Astrocyte (in vitro differentiated cells and primary cell): Measurements from ENCODE around the gene NFE2L1. TPM values are rescaled to one million over a fixed set of nuclear protein-coding genes. Genes with fewer than 3 reads are reported as not detected.

ENCODE experiments used
- DNase-seq: peaks from one replicate; pipeline ENCODE4 v3.0.0-alpha.2; 2010; ENCODE audit warnings: low read depth
- FAIRE-seq: peaks from 2 replicates; lab custom pipeline; 2011; peaks lifted over from hg19 to GRCh38; lab: Jason Lieb, UNC
- H2AFZ ChIP-seq: 2 replicates; pipeline ENCODE4 v1.6.0; 2012; ENCODE audit warnings: low read depth, low read length, inconsistent platforms
- H3K27ac ChIP-seq: 2 replicates; pipeline ENCODE4 v1.5.1; 2011; ENCODE audit warnings: low read depth, low read length, inconsistent platforms
- H3K27me3 ChIP-seq: 2 replicates; pipeline ENCODE4 v1.6.0; 2011; ENCODE audit warnings: low read length, inconsistent platforms; ENCODE audit not compliant: insufficient read depth
- H3K36me3 ChIP-seq: 2 replicates; pipeline ENCODE4 v1.5.1; 2011; ENCODE audit warnings: low read length, inconsistent platforms; ENCODE audit not compliant: insufficient read depth
- H3K4me1 ChIP-seq: 2 replicates; pipeline ENCODE4 v1.5.1; 2011; ENCODE audit warnings: low read length, inconsistent platforms; ENCODE audit not compliant: insufficient read depth
- H3K4me2 ChIP-seq: 2 replicates; pipeline ENCODE4 v1.6.0; 2012; ENCODE audit warnings: low read length, inconsistent platforms
- H3K4me3 ChIP-seq: 2 replicates; pipeline ENCODE4 v1.5.1; 2011; ENCODE audit warnings: low read depth, mild to moderate bottlenecking, low read length, inconsistent platforms; ENCODE audit not compliant: insufficient read depth
- H3K79me2 ChIP-seq: 2 replicates; pipeline ENCODE4 v1.6.0; 2012; ENCODE audit warnings: mild to moderate bottlenecking, low read length, inconsistent platforms; ENCODE audit not compliant: insufficient read depth
- H3K9ac ChIP-seq: 2 replicates; pipeline ENCODE4 v1.6.0; 2012; ENCODE audit warnings: mild to moderate bottlenecking, low read length, inconsistent platforms
- H3K9me3 ChIP-seq: 2 replicates; pipeline ENCODE4 v1.5.1; 2012; ENCODE audit warnings: low read depth, mild to moderate bottlenecking, low read length, inconsistent platforms; ENCODE audit not compliant: insufficient read depth
- H4K20me1 ChIP-seq: 2 replicates; pipeline ENCODE4 v1.6.0; 2012; ENCODE audit warnings: low read length, inconsistent platforms; ENCODE audit not compliant: insufficient read depth
- H3K27ac Mint-ChIP-seq: one replicate; pipeline ENCODE4 v1.8.0; 2021; ENCODE audit warnings: mild to moderate bottlenecking, mixed read lengths; ENCODE audit not compliant: unreplicated experiment
- H3K27me3 Mint-ChIP-seq: one replicate; pipeline ENCODE4 v1.8.0; 2021; ENCODE audit warnings: low read depth, mixed read lengths; ENCODE audit not compliant: unreplicated experiment
- H3K36me3 Mint-ChIP-seq: one replicate; pipeline ENCODE4 v1.8.0; 2021; ENCODE audit warnings: low read depth, mixed read lengths; ENCODE audit not compliant: unreplicated experiment
- H3K4me1 Mint-ChIP-seq: one replicate; pipeline ENCODE4 v1.8.0; 2021; ENCODE audit warnings: low read depth, mixed read lengths; ENCODE audit not compliant: unreplicated experiment
- H3K4me3 Mint-ChIP-seq: one replicate; pipeline ENCODE4 v1.8.0; 2021; ENCODE audit warnings: mild to moderate bottlenecking, moderate library complexity, mixed read lengths; ENCODE audit not compliant: unreplicated experiment
- H3K9me3 Mint-ChIP-seq: one replicate; pipeline ENCODE4 v1.8.0; 2021; ENCODE audit warnings: mild to moderate bottlenecking, mixed read lengths; ENCODE audit not compliant: unreplicated experiment
- EZH2 ChIP-seq: IDR thresholded peaks from 2 replicates; pipeline ENCODE4 v1.6.1; 2012; ENCODE audit warnings: mild to moderate bottlenecking, low read length, inconsistent platforms; ENCODE audit not compliant: insufficient read depth
- total RNA-seq: library from RNA; stranded (reverse); gene quantifications from 2 replicates; pipeline ENCODE4 v1.2.1, GENCODE V29; 2021
- TF ChIP-seq, protein P1 (sequence below): IDR thresholded peaks from 2 replicates; pipeline ENCODE4 v1.5.1; 2011; ENCODE audit warnings: low read depth, mild to moderate bottlenecking, inconsistent platforms, low read length, moderate library complexity; ENCODE audit not compliant: insufficient read depth

Gene NFE2L1
- total RNA-seq, 1 donor from 2014 or later = 344 TPM

DNA sequence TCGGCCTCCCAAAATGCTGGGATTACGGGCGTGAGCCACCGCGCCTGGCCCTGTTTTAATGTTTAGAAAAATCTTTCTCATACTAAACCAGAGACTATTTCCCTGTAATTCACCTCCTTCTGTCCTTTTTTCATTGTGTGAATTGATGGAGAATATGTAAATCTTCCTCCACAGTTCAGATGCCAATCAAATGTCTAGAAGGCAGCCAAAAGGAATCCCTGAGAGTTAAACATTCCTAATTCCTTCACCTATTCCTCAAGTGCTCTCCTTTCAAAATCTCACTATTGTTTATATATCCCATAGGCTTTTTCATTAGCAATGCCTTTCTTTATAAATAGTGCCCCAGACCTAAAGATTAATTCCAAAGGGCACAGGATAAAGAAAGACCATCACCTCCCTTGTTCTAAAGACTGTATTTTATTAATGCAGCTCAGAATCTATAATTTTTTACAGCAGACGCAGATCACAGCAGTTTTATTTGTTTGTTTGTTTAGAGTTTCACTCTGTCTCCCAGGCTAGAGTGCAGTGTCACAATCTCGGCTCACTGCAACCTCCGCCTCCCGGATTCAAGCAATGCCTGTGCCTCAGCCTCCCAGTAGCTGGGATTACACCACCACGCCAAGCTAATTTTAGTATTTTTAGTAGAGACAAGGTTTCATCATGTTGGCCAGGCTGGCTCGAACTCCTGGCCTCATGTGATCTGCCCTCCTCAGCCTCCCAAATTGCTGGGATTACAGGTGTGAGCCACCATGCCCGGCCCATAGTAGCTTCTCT is 41.0 kb upstream of the NFE2L1 start:
- H3K4me1 ChIP-seq = peaks cover 37% of the 10 kb centered on the region

DNA sequence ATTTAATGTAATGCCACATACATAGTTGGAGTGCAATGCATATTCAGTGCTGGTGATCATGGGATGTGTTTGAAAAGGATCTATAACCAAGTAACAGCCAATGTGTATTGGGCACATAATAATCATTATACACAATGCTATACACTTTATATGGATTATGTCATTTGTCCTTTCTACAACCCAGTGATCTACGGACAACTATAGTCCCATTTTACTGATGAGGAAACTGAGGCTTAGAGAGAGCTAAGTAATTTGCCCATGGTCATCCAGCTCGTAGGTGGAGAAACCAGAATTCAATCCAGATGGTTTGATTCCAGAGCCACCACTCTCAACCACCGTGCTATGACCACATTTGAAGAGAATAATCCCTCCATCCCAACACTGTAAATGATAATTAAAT is 38.0 kb upstream of the NFE2L1 start:
- Histone ChIP-seq H3K36me3 (no peaks in the 10 kb centered on the region), H3K27ac (no peak overlapping the region), H4K20me1 (no peaks in the 10 kb centered on the region), H3K9ac (no peak overlapping the region), H3K4me1 (peaks cover 9% of the 10 kb centered on the region), H3K4me2 (no peak overlapping the region), H3K4me3 (no peak overlapping the region), H3K27me3 (peaks cover 6% of the 10 kb centered on the region), H2AFZ (no peak overlapping the region), H3K9me3 (no peaks in the 10 kb centered on the region), H3K79me2 (no peaks in the 10 kb centered on the region)
- no peak for TF ChIP-seq EZH2
- TF ChIP-seq, protein P1, sequence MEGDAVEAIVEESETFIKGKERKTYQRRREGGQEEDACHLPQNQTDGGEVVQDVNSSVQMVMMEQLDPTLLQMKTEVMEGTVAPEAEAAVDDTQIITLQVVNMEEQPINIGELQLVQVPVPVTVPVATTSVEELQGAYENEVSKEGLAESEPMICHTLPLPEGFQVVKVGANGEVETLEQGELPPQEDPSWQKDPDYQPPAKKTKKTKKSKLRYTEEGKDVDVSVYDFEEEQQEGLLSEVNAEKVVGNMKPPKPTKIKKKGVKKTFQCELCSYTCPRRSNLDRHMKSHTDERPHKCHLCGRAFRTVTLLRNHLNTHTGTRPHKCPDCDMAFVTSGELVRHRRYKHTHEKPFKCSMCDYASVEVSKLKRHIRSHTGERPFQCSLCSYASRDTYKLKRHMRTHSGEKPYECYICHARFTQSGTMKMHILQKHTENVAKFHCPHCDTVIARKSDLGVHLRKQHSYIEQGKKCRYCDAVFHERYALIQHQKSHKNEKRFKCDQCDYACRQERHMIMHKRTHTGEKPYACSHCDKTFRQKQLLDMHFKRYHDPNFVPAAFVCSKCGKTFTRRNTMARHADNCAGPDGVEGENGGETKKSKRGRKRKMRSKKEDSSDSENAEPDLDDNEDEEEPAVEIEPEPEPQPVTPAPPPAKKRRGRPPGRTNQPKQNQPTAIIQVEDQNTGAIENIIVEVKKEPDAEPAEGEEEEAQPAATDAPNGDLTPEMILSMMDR = no peak
- Mint-ChIP-seq H3K4me1 (peaks cover 25% of the 10 kb centered on the region), H3K9me3 (no peaks in the 10 kb centered on the region), H3K27ac (no peak overlapping the region), H3K4me3 (no peak overlapping the region), H3K36me3 (no peaks in the 10 kb centered on the region), H3K27me3 (peaks cover 11% of the 10 kb centered on the region)
- FAIRE-seq (no peak), DNase-seq (no peak)

More for the DNA sequence above, 41.0 kb upstream of the NFE2L1 start:
- Histone ChIP-seq H3K27me3 (no peaks in the 10 kb centered on the region), H3K27ac (no peak overlapping the region), H3K4me3 (no peak overlapping the region), H2AFZ (no peak overlapping the region), H3K79me2 (no peaks in the 10 kb centered on the region), H3K9me3 (no peaks in the 10 kb centered on the region), H3K36me3 (no peaks in the 10 kb centered on the region), H3K4me2 (no peak overlapping the region), H4K20me1 (no peaks in the 10 kb centered on the region), H3K9ac (no peak overlapping the region)
- H3K4me3 Mint-ChIP-seq = no peak overlapping the region
- no peaks in the 10 kb centered on the region for H3K36me3 Mint-ChIP-seq
- H3K27me3 Mint-ChIP-seq = peaks cover 3% of the 10 kb centered on the region
- DNase-seq (no peak), FAIRE-seq (no peak)
- H3K4me1 Mint-ChIP-seq = peaks cover 40% of the 10 kb centered on the region
- H3K9me3 Mint-ChIP-seq = no peaks in the 10 kb centered on the region
- TF ChIP-seq EZH2 = no peak
- TF ChIP-seq, protein P1 = no peak
- no peak overlapping the region for H3K27ac Mint-ChIP-seq
